Stimulated activated CD4-positive, alpha-beta T cell treated with anti-CD3 and anti-CD28 coated beads, Interleukin-12 subunit alpha, Interleukin-12 subunit beta, amount 100 ng/mL, for 4 hours (primary cell): ENCODE data around the gene ADAMTS9.

Source experiments
- DNase-seq: peaks from one replicate; pipeline ENCODE4 v3.0.0-alpha.2; 2020

Gene ADAMTS9

GRCh38 chr3:64612916-64613526 lies 74.8 kb downstream of the ADAMTS9 start:
- DNase-seq = no peak

DNA sequence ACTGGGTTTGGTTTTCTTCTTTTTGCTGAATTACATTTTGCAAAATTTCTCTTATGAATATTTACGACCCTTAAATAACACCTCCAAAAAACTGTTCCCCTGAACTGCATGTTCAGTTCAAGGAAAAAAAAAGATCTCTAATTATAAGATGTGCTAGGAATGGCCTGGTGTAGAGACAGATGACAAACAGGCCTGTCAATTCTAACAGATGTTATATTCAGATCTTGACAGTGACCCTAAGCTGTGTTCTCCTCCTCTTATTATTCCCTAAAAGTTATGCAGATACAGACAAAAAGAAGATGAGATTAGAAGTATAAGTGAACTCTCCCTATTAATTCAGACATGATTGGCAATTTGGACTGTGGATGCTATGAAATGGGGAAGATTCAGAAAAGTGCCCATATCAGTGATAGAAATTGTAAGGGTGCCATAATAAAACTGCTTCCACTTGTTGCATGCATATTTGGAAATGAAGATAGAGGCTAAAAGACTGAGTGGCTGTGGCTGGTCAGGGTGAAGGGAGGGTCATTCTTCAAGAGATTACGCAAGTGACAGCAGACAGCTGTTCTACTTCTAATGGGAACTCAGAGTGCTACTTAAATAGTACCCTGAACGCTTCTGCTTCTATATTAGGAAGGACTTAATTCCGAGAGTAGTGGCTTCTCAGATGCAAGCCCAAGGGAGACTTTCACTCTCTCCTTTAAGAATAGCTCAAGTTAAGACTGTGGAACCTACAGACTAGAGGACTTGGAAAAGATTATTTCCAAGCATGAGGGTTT lies 75.5 kb downstream of the ADAMTS9 start:
- no peak for DNase-seq

GRCh38 chr3:64608741-64609140 lies 79.1 kb downstream of the ADAMTS9 start:
- no peak for DNase-seq

DNA sequence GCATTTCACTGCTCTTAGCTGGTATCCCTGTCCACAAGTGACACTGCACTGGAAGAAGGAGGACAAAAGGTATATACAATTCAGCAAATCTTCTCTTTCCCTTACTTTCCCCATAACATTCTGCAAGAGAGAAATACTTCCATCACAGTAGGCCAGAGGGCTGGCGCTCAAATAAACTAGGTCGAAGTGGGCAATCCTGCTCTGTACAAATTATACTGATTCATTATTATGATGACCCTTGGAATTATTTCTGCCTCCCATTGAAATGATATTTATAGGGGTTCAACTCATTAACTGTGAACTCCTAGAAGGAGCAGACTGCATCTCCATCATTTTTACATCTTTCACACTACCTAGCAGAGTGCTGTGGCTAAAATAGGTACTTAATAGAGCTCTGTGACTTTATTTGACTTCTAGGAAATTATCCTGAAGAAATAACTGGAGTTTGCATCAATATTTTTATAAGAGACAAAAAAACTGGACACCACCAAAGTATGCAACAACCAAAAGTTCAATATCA lies 80.7 kb downstream of the ADAMTS9 start:
- no peak for DNase-seq

- no peak for DNase-seq
Measured at GRCh38 chr3:64604313-64604712, 83.5 kb downstream of the ADAMTS9 start.

DNA sequence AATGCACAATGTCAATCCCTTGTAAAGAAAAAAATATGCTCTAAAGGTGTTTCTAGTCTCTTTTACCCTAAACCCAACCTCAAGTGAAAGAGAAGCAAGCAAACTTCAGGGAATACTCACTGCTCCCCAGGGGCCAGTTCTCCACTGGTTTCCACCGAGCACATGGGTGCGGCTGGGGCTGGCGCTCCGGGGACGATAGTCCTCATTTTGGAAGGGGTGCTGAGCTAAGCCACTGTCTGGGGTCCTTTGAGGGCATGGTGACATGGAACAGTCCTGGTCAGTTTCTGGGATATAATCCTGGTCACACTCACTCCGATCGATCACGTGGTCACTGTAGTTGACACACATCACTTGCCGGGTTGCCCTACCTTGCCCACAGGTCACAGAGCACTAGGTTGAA lies 86.0 kb downstream of the ADAMTS9 start:
- no peak for DNase-seq

- no peak for DNase-seq
Measured at GRCh38 chr3:64600246-64600950, 87.4 kb downstream of the ADAMTS9 start.

- DNase-seq = no peak
Measured at GRCh38 chr3:64599651-64600050, 88.1 kb downstream of the ADAMTS9 start.

DNA sequence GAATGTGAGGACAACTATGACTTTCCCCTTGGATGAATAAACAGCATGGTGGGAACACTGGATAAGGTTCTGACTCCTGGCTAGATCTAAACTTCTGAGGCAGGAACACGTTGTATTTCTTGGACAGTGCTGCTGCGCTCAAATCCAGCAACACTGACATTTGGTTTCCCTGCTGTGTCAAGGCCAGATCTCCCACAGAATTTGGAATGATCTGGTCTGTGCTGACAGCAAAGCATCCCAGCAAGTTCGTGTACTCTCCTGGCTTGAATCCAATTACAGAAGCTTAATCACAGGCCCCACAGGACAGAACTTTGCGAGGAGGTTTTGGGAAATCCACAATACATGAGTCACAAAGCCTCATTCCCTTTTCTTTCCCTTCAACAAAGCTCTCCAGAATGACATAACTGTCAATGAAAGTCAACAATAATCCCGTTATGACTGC lies 92.5 kb downstream of the ADAMTS9 start:
- no peak for DNase-seq

GRCh38 chr3:64594134-64594533 lies 93.7 kb downstream of the ADAMTS9 start:
- DNase-seq = no peak

GRCh38 chr3:64593350-64593749 lies 94.5 kb downstream of the ADAMTS9 start:
- no peak for DNase-seq

DNA sequence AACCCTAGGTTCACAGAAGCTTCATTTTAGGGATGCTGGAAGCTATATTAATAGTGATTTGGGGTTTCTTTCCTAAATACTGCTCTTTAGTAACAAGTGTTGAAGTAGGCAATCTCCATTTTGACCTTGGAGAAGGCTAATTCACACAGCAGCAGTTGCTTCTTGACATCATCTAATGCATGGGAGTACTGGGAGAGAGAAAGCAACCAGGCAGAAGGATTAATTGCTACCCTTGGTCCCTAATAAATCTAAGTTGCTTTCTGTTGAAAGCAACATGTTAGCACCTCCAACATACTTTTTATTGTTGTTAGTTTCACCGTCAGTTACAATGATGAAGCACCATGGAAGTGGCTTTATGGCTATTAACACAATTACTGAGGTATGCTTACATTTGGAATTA lies 96.2 kb downstream of the ADAMTS9 start:
- no peak for DNase-seq

DNA sequence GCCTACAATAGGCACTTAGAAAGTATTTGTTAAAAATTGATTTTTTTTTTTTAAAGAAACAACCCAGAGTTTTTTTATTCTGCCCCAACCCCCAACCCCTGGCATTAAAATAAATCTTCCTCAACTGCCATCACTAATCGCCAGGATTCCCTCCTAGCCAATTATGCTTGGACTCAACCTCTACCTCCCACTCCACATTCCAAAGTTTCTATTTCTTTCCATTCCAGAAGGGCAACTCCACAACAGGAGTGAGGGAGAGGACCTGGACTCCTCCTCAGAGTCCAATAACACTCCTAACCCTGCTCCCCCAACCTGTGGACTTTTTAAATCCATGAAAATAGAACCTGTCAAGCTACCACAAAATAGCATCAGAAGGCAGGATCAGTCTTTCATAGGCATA lies 99.4 kb downstream of the ADAMTS9 start:
- no peak for DNase-seq

- no peak for DNase-seq
Measured at GRCh38 chr3:64586952-64587351, 100.8 kb downstream of the ADAMTS9 start.

- DNase-seq = no peak
Measured at GRCh38 chr3:64584179-64584578, 103.6 kb downstream of the ADAMTS9 start.

DNA sequence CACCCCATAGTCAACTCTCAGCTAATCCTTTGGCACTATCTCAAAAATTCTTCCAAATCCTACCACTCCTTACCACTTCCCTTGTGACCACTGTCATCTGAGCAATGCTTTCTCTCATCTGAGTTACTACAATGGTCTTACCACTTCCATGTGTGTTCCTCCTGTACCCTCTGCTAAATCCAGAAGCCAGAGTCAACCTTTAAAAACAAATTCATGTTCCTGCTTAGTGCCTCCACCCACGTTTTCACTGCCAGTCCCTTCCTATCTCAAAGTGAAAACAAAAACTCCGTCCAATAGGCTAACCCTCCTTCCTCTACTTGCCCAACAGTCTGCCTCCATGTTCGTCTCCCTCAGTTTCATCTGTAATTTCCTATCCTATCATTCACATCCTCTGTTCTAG lies 109.0 kb downstream of the ADAMTS9 start:
- DNase-seq = no peak

DNA sequence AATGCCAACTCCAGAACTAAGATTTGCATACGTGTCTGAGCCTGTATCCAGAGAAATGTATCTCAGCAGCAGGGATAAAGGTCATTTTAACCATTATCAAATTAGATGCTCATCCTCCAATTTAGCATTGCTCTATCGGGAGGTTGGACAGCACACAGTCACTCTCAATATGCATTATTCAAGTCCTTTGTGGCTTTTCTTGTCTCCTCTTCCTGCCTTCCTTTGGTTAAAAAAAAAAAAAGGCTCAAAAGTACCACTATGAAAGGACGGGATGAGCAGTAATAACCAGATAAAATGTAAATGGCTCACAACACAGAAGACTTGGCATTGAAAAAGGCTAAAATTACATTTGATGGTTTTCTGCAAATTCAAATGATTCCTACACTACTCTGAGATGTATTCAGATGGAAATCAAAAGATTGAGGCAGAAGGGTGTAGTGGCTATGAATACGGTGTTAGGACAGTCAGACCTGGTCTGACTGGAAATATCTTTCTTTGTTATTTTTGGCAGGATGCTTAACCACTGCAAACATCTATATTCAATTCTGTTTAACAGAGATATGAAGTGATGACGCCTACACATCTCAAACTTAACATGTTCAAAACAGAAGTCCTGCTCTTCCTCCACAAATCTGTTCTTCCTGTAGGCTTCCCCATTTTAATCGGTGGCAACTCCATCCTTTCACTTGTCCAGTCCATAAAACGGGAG lies 109.6 kb downstream of the ADAMTS9 start:
- DNase-seq = no peak

GRCh38 chr3:64576211-64576775 lies 111.5 kb downstream of the ADAMTS9 start:
- no peak for DNase-seq

- DNase-seq = no peak
Measured at GRCh38 chr3:64575211-64575844, 112.5 kb downstream of the ADAMTS9 start.

GRCh38 chr3:64574194-64574593 lies 113.6 kb downstream of the ADAMTS9 start:
- no peak for DNase-seq

DNA sequence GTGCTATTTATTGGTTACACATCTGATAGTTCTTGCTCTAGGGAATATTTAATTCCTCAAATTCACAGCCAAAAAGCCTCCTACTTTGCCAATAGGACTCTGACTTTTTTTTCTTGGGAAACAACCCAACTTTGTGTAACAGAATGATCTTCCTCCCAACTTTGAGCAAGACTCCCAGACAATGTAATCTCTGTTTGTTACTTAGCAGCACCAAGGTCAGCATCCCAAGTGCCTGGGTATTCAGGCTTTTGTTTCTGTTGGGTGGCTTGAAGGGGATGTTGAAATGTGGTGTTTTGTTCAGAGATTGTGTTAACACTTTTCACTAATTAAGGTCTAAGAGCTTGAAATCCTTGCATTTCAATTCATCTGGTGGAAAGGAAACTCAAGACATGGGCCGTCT lies 115.8 kb downstream of the ADAMTS9 start:
- no peak for DNase-seq

DNA sequence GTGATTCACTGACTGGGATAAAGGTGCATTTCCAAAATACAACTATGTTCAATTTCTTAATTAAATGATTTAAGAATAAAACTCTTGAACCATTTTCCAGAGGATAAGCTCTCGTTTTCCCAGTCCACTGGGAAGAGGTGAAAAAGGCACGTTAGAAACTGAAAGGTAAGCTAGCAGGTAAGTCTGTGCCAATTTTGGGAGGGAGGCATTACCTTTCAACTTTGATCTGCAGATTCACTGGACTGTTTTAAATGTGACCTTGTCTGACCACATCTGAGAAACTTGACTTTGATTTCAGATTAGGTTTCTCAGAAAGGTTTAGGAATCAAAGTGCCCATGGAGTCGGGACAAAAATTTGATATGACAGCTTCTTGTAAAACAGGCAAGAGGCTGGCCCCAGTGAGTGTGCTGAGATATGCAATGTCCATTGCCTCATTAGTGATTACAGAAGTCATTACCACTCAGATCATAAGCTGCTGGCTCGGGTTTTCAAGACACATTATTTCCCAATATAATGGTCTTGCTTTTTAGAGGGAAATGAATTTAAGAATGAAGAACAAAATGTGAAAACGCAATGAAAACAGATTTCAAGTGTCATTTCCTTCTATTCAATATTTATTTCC lies 118.8 kb downstream of the ADAMTS9 start:
- DNase-seq = no peak
